NCI-H1694 (cell line): Measurements from ENCODE around the gene PANK4.
"Not testable (repeated sequence)": the region's sequence is repeated elsewhere in the genome, so short reads cannot be mapped to it uniquely, and the experiment has no call there.

Experiments
- DNase-seq: peaks from one replicate; lab custom pipeline; 2025; lab: John Stamatoyannopoulos, UW

The PANK4 gene

GRCh38 chr1:2460203-2460602 is 66.2 kb downstream of the PANK4 start:
- no peak for DNase-seq

GRCh38 chr1:2459757-2460156 is 66.6 kb downstream of the PANK4 start:
- no peak for DNase-seq

- DNase-seq = not testable (repeated sequence)
Measured at GRCh38 chr1:2459102-2459753, 67.2 kb downstream of the PANK4 start.

- DNase-seq = no peak
Measured at GRCh38 chr1:2458687-2459086, 67.7 kb downstream of the PANK4 start.
